Activated B cell treated with CpG ODN at 0.5 μM for 24 hours (primary cell): ENCODE measurements around the gene FCN2. TPM values are rescaled to one million over a fixed set of nuclear protein-coding genes. Genes with fewer than 3 reads are reported as not detected.
"Not testable (repeated sequence)": the region's sequence is repeated elsewhere in the genome, so short reads cannot be mapped to it uniquely, and the experiment has no call there.

Experiments used
- ATAC-seq: fragments of 200-7000 bp; cut with Tn5 transposase; one replicate; pipeline ENCODE4 v1.10.0; 2021; ENCODE audit warnings: low read depth, mild to moderate bottlenecking, moderate library complexity
- CTCF ChIA-PET: fragments of 350-600 bp; sonication (Branson Sonifier 250); formaldehyde crosslinking; loops from one replicate; lab custom pipeline; 2021; ENCODE audit warnings: antibody characterized with exemption; lab: Charles Lee
- POLR2A ChIA-PET: fragments of 350-600 bp; sonication (Branson Sonifier 250); formaldehyde crosslinking; loops from one replicate; lab custom pipeline; 2021; ENCODE audit warnings: antibody characterized with exemption; lab: Charles Lee
- DNase-seq: peaks from one replicate; pipeline ENCODE4 v3.0.0; 2022
- H3K27ac Mint-ChIP-seq: one replicate; pipeline ENCODE4 v1.8.0; 2020; ENCODE audit warnings: mixed read lengths
- H3K27me3 Mint-ChIP-seq: one replicate; pipeline ENCODE4 v1.8.0; 2021; ENCODE audit warnings: mixed read lengths
- H3K36me3 Mint-ChIP-seq: one replicate; pipeline ENCODE4 v1.8.0; 2021; ENCODE audit warnings: low read depth, mixed read lengths
- H3K4me1 Mint-ChIP-seq: one replicate; pipeline ENCODE4 v1.8.0; 2021; ENCODE audit warnings: mixed read lengths
- H3K4me3 Mint-ChIP-seq: one replicate; pipeline ENCODE4 v1.8.0; 2020; ENCODE audit warnings: mild to moderate bottlenecking, mixed read lengths
- H3K9me3 Mint-ChIP-seq: one replicate; pipeline ENCODE4 v1.8.0; 2020; ENCODE audit warnings: mixed read lengths
- CTCF ChIP-seq: fragments of 200-600 bp; IDR thresholded peaks from one replicate; pipeline ENCODE4 v1.8.0; 2022; ENCODE audit warnings: antibody characterized with exemption, mild to moderate bottlenecking
- intact Hi-C: fragments of 100-400 bp; cut with micrococcal nuclease; formaldehyde crosslinking; loops from one replicate; pipeline ENCODE4 v1.15.1; 2024
- total RNA-seq: library from RNA; stranded (reverse); gene quantifications from 2 replicates; pipeline ENCODE4 v1.2.3, GENCODE V29; 2022

Gene FCN2
- total RNA-seq, 1 donor from 2014 or later = not detected

DNA sequence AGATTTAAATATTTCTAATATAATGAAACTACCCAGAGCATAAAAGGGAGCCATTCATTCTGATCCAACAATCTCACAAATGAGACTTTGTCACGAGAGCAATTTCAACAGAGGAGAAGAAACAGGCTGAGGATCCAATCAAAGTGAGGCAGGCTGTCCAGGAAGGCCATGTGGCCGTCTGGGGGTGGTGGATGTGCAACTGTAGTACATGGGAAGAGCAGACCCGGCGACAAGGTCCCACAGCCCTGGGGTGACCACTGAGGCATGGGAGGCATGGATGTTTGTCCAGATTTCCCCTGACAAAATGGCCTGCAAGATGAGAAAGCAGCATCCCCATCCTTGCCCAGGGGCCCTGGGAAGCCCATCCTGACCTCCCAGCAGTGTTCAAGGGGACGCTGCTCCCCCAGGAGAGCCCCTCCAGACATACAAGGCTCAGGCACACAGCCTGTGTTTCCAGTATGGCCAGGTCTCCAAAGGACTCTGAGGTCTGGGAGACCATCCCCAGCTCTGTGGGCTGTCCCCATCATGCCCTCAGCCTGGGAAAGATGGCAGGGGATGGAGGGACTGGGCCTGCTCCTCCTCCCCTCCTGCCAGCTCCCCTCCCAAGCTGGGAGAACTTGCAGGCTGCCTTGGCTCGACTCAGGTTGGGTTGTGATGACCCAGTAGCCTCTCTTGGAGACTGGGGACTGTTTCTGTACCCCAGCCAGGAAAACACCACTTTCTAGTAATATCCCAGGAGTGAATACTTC lies 27.5 kb upstream of the FCN2 start:
- no peak for TF ChIP-seq CTCF
- H3K27me3 Mint-ChIP-seq = peaks cover 16% of the 10 kb centered on the region
- H3K4me1 Mint-ChIP-seq = no peaks in the 10 kb centered on the region
- DNase-seq (no peak), ATAC-seq (no peak)
- H3K4me3 Mint-ChIP-seq = no peak overlapping the region
- no peaks in the 10 kb centered on the region for H3K36me3 Mint-ChIP-seq
- ChIA-PET POLR2A (no interaction called here), CTCF (no interaction called here)
- intact Hi-C loops = no loop called here
- no peak overlapping the region for H3K27ac Mint-ChIP-seq
- H3K9me3 Mint-ChIP-seq = peaks cover 4% of the 10 kb centered on the region

GRCh38 chr9:134853893-134854292 lies 26.7 kb upstream of the FCN2 start:
- intact Hi-C loops = no loop called here
- Mint-ChIP-seq H3K9me3 (peaks cover 4% of the 10 kb centered on the region), H3K27ac (no peak overlapping the region), H3K4me3 (no peak overlapping the region), H3K27me3 (peaks cover 20% of the 10 kb centered on the region), H3K4me1 (peaks cover 4% of the 10 kb centered on the region), H3K36me3 (no peaks in the 10 kb centered on the region)
- ChIA-PET POLR2A (no interaction called here), CTCF (no interaction called here)
- ATAC-seq (no peak), DNase-seq (no peak)
- TF ChIP-seq CTCF = no peak

GRCh38 chr9:134854541-134854981 lies 26.0 kb upstream of the FCN2 start:
- peaks cover 20% of the 10 kb centered on the region for H3K27me3 Mint-ChIP-seq
- H3K9me3 Mint-ChIP-seq = peaks cover 4% of the 10 kb centered on the region
- ATAC-seq (no peak), DNase-seq (no peak)
- H3K4me1 Mint-ChIP-seq = peaks cover 4% of the 10 kb centered on the region
- intact Hi-C loops = no loop called here
- ChIA-PET POLR2A (no interaction called here), CTCF (no interaction called here)
- H3K27ac Mint-ChIP-seq = no peak overlapping the region
- no peak for TF ChIP-seq CTCF
- H3K36me3 Mint-ChIP-seq = no peaks in the 10 kb centered on the region
- no peak overlapping the region for H3K4me3 Mint-ChIP-seq

GRCh38 chr9:134855231-134855899 lies 25.2 kb upstream of the FCN2 start:
- H3K9me3 Mint-ChIP-seq = peaks cover 4% of the 10 kb centered on the region
- ChIA-PET CTCF (no interaction called here), POLR2A (no interaction called here)
- no peak overlapping the region for H3K4me3 Mint-ChIP-seq
- H3K36me3 Mint-ChIP-seq = no peaks in the 10 kb centered on the region
- H3K27ac Mint-ChIP-seq = no peak overlapping the region
- no peak for TF ChIP-seq CTCF
- peaks cover 20% of the 10 kb centered on the region for H3K27me3 Mint-ChIP-seq
- intact Hi-C loops = no loop called here
- DNase-seq (no peak), ATAC-seq (no peak)
- H3K4me1 Mint-ChIP-seq = peaks cover 4% of the 10 kb centered on the region

DNA sequence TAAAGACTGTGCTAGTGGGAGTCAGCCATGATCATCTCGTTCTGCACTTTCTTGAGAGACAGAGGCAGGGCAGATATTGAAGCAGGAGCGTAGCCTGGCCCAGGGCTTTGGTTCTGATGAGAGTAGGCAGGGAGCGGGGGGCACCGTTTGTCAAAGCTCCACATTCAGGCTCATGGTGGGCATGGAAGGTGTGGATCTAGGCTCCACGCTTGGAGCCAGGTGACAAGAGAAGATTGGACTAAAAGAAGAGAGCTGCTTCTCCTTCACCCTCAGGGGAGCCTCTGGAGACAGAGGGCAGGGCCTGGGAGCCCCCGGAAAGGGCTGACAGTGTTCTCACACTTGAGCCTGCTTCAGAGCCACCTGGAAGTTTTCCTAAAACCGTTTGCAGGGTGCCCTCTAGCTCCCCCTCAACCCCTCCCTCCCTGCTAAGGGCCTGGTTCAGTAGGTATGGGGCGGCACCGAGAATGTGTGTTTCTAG lies 24.7 kb upstream of the FCN2 start:
- ChIA-PET POLR2A (no interaction called here), CTCF (no interaction called here)
- H3K4me1 Mint-ChIP-seq = peaks cover 4% of the 10 kb centered on the region
- H3K9me3 Mint-ChIP-seq = peaks cover 4% of the 10 kb centered on the region
- no peak overlapping the region for H3K4me3 Mint-ChIP-seq
- intact Hi-C loops = no loop called here
- ATAC-seq (no peak), DNase-seq (no peak)
- no peak overlapping the region for H3K27ac Mint-ChIP-seq
- H3K27me3 Mint-ChIP-seq = peaks cover 20% of the 10 kb centered on the region
- H3K36me3 Mint-ChIP-seq = no peaks in the 10 kb centered on the region
- no peak for TF ChIP-seq CTCF

- H3K27me3 Mint-ChIP-seq = peaks cover 20% of the 10 kb centered on the region
- DNase-seq, H3K27ac Mint-ChIP-seq, H3K36me3 Mint-ChIP-seq, H3K4me1 Mint-ChIP-seq, H3K4me3 Mint-ChIP-seq, ATAC-seq, intact Hi-C loops, POLR2A ChIA-PET, H3K9me3 Mint-ChIP-seq: not testable (repeated sequence)
- CTCF ChIA-PET = interaction anchor here (1.2 kb wide), 1 partner anchor 159 kb away, joined by 3 read pairs; no protein-coding TSS in a partner anchor
Measured at GRCh38 chr9:134857451-134857850, 23.2 kb upstream of the FCN2 start.
